HepG2 (cell line): ENCODE measurements around the gene NCLN. TPM values are rescaled to one million over a fixed set of nuclear protein-coding genes. Genes with fewer than 3 reads are reported as not detected.
A peak's percentile ranks its signal among the peaks of the same experiment; 100 is the strongest.

Experiments used
- HDAC1 ChIP-seq: sonication (generic); formaldehyde crosslinking; IDR thresholded peaks from 2 replicates; pipeline ENCODE4 v1.5.1; 2020; ENCODE audit warnings: mild to moderate bottlenecking, missing genetic modification reagents
- KAT8 ChIP-seq: IDR thresholded peaks from 2 replicates; pipeline ENCODE4 v1.6.1; 2016; ENCODE audit warnings: missing genetic modification reagents, missing compliant biosample characterization
- KDM3A ChIP-seq: IDR thresholded peaks from 2 replicates; pipeline ENCODE4 v1.6.1; 2018; ENCODE audit warnings: low read depth, missing compliant biosample characterization
- KDM5B ChIP-seq: sonication (generic); formaldehyde crosslinking; IDR thresholded peaks from 2 replicates; pipeline ENCODE4 v1.4.0; 2020; ENCODE audit warnings: missing genetic modification reagents, mild to moderate bottlenecking, borderline replicate concordance
- KLF16 ChIP-seq, 2 experiments: sonication (generic) in 1 of 2; formaldehyde crosslinking in 1 of 2; IDR thresholded peaks; 2 replicates each; pipeline versions ENCODE4 v1.6.1 to v1.8.0; 2016 to 2023; ENCODE audit warnings: missing genetic modification reagents in 2 of 2, missing compliant biosample characterization in 1 of 2
- NFE2 ChIP-seq: sonication (generic); formaldehyde crosslinking; IDR thresholded peaks from 2 replicates; pipeline ENCODE4 v1.4.0; 2020; ENCODE audit warnings: missing genetic modification reagents
- SNAPC4 ChIP-seq: sonication (generic); formaldehyde crosslinking; IDR thresholded peaks from 2 replicates; pipeline ENCODE4 v1.4.0; 2020; ENCODE audit warnings: mild to moderate bottlenecking, missing genetic modification reagents
- THAP11 ChIP-seq: IDR thresholded peaks from 2 replicates; pipeline ENCODE4 v1.6.1; 2016; ENCODE audit warnings: missing biosample characterization, missing genetic modification reagents
- ZFP1 ChIP-seq: IDR thresholded peaks from 2 replicates; pipeline ENCODE4 v1.6.1; 2016
- ZGPAT ChIP-seq: IDR thresholded peaks from 2 replicates; pipeline ENCODE4 v1.6.1; 2016; ENCODE audit warnings: mild to moderate bottlenecking
- ZNF501 ChIP-seq: sonication (generic); formaldehyde crosslinking; IDR thresholded peaks from 2 replicates; pipeline ENCODE4 v1.5.1; 2020; ENCODE audit warnings: mild to moderate bottlenecking, moderate library complexity, missing genetic modification reagents
- ZNF558 ChIP-seq: sonication (generic); formaldehyde crosslinking; IDR thresholded peaks from 2 replicates; pipeline ENCODE4 v1.9.0; 2022; ENCODE audit warnings: mild to moderate bottlenecking, missing genetic modification reagents, borderline replicate concordance
- ZNF704 ChIP-seq: sonication (generic); formaldehyde crosslinking; IDR thresholded peaks from 2 replicates; pipeline ENCODE4 v1.8.1; 2023; ENCODE audit warnings: mild to moderate bottlenecking, inconsistent platforms, moderate library complexity, missing genetic modification reagents, borderline replicate concordance
- ZNF782 ChIP-seq: sonication (generic); formaldehyde crosslinking; IDR thresholded peaks from 2 replicates; pipeline ENCODE4 v1.4.0; 2020; ENCODE audit warnings: missing genetic modification reagents, mild to moderate bottlenecking, borderline replicate concordance
- ZSCAN9 ChIP-seq: IDR thresholded peaks from 2 replicates; pipeline ENCODE4 v1.6.1; 2016; ENCODE audit warnings: borderline replicate concordance
- polyA plus RNA-seq, 8 experiments: library from polyadenylated mRNA; depleted of rRNA in 3 of 8; stranded (reverse) in 7 of 8; unstranded in 1 of 8; fragments of >200 nt; fragmentation: Illumina TruSeq in 4 of 8; extraction: Trizol in 4 of 8; gene quantifications; 2 replicates each; pipeline versions ENCODE4 v1.2.1 to v1.2.3, GENCODE V29; 2011 to 2016; ENCODE audit warnings: low read depth in 4 of 8, missing spikeins in 1 of 8, mixed read lengths in 1 of 8; ENCODE audit not compliant: insufficient read depth in 1 of 8
- total RNA-seq, 5 experiments: library from RNA; depleted of rRNA; stranded (reverse); fragments of >200 nt; fragmentation: Illumina TruSeq; extraction: Trizol; gene quantifications; 2 replicates each; pipeline ENCODE4 v1.2.3, GENCODE V29; 2016; ENCODE audit warnings: low read depth in 1 of 5
- TF ChIP-seq, protein P1 (sequence below): sonication (generic); formaldehyde crosslinking; IDR thresholded peaks from 2 replicates; pipeline ENCODE4 v1.4.0; 2020; ENCODE audit warnings: missing genetic modification reagents
- TF ChIP-seq, protein P2 (sequence below): sonication (generic); formaldehyde crosslinking; IDR thresholded peaks from 2 replicates; pipeline ENCODE4 v1.4.0; 2020; ENCODE audit warnings: missing genetic modification reagents, borderline replicate concordance

Gene NCLN
- total and polyA plus RNA-seq, 2 of the 13 experiments (the other 11 are each of a cell fraction or from before 2014, with no cell fraction given), result 42.6 to 56.0 TPM

- TF ChIP-seq ZNF704 (CRISPR knock-in tag), result peak; percentile 31; the same call in 1 of the 2 replicates
- TF ChIP-seq HDAC1 (CRISPR knock-in tag), result peak; percentile 45
- 0 out of 2 replicates have a peak, but pooled peaks have one; percentile 61 for TF ChIP-seq ZNF782 (CRISPR knock-in tag)
- TF ChIP-seq ZNF501 (CRISPR knock-in tag), result 0 out of 2 replicates have a peak, but pooled peaks have one; percentile 46
- peak; percentile 6; the same call in 1 of the 2 replicates for TF ChIP-seq KDM5B (CRISPR knock-in tag)
- peak; percentile 19; the same call in 1 of the 2 replicates for TF ChIP-seq ZSCAN9 (CRISPR knock-in tag)
- peak; percentile 96 for TF ChIP-seq THAP11 (CRISPR knock-in tag)
- TF ChIP-seq KAT8 (CRISPR knock-in tag), result peak; percentile 58; the same call in 1 of the 2 replicates
- TF ChIP-seq SNAPC4 (CRISPR knock-in tag), result 0 out of 2 replicates have a peak, but pooled peaks have one; percentile 40
- TF ChIP-seq, protein P1, sequence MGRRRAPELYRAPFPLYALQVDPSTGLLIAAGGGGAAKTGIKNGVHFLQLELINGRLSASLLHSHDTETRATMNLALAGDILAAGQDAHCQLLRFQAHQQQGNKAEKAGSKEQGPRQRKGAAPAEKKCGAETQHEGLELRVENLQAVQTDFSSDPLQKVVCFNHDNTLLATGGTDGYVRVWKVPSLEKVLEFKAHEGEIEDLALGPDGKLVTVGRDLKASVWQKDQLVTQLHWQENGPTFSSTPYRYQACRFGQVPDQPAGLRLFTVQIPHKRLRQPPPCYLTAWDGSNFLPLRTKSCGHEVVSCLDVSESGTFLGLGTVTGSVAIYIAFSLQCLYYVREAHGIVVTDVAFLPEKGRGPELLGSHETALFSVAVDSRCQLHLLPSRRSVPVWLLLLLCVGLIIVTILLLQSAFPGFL, result no peak
- no peak for TF ChIP-seq ZFP1 (CRISPR knock-in tag)
- no peak; a peak in 1 of 4 replicates for TF ChIP-seq KLF16 (CRISPR knock-in tag; IDR thresholded peaks at IDR 0.05)
- TF ChIP-seq ZNF558 (CRISPR knock-in tag), result 0 out of 2 replicates have a peak, but pooled peaks have one; percentile 28
- TF ChIP-seq NFE2 (CRISPR knock-in tag), result no peak
- TF ChIP-seq KDM3A (CRISPR knock-in tag), result 0 out of 2 replicates have a peak, but pooled peaks have one; percentile 44
- TF ChIP-seq ZGPAT (CRISPR knock-in tag), result 0 out of 2 replicates have a peak, but pooled peaks have one; percentile 34
- TF ChIP-seq, protein P2, sequence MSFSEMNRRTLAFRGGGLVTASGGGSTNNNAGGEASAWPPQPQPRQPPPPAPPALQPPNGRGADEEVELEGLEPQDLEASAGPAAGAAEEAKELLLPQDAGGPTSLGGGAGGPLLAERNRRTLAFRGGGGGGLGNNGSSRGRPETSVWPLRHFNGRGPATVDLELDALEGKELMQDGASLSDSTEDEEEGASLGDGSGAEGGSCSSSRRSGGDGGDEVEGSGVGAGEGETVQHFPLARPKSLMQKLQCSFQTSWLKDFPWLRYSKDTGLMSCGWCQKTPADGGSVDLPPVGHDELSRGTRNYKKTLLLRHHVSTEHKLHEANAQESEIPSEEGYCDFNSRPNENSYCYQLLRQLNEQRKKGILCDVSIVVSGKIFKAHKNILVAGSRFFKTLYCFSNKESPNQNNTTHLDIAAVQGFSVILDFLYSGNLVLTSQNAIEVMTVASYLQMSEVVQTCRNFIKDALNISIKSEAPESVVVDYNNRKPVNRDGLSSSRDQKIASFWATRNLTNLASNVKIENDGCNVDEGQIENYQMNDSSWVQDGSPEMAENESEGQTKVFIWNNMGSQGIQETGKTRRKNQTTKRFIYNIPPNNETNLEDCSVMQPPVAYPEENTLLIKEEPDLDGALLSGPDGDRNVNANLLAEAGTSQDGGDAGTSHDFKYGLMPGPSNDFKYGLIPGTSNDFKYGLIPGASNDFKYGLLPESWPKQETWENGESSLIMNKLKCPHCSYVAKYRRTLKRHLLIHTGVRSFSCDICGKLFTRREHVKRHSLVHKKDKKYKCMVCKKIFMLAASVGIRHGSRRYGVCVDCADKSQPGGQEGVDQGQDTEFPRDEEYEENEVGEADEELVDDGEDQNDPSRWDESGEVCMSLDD, result 0 out of 2 replicates have a peak, but pooled peaks have one; percentile 34
Observed at GRCh38 chr19:3185461-3186159, at the start of gene NCLN (continued).
